ENCODE measurements around the gene IL5RA.

The IL5RA gene

DNA sequence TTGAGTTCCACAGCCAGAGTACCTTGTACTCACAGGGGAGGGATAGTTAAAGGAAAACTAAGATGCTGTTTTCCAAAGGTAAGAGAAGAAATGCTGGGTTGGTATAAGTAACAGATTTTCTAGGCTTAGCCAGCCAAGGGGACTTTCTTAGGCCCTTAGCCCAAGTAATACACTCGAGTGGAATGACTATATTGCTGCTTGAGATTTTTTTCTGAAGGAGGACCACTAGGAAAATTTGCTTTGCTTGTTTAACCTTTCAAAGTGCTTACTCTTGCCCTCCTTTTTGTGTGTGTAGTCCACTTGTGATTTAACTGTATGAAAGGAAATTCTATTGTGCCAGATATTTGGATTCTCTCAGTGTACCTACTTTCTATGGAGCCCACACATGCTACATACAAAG lies 50.5 kb downstream of the IL5RA start:
- H3K4me1 ChIP-seq (ENCODE audit: control insufficient read depth, low read depth, low read length), result peaks cover 25% of the 10 kb centered on the region
- H3K27ac ChIP-seq (ENCODE audit: low read length), result no peak overlapping the region
- no peak overlapping the region for H3K9ac ChIP-seq (ENCODE audit: low read length)
- H3K36me3 ChIP-seq (ENCODE audit: control insufficient read depth, low read depth, low read length), result no peaks in the 10 kb centered on the region
- no peaks in the 10 kb centered on the region for H3K27me3 ChIP-seq (ENCODE audit: control insufficient read depth, insufficient read depth, low read length)
- H3K4me3 ChIP-seq (ENCODE audit: low read length), result no peak overlapping the region
- H3K9me3 ChIP-seq (ENCODE audit: control insufficient read depth, low read depth, low read length), result no peaks in the 10 kb centered on the region

DNA sequence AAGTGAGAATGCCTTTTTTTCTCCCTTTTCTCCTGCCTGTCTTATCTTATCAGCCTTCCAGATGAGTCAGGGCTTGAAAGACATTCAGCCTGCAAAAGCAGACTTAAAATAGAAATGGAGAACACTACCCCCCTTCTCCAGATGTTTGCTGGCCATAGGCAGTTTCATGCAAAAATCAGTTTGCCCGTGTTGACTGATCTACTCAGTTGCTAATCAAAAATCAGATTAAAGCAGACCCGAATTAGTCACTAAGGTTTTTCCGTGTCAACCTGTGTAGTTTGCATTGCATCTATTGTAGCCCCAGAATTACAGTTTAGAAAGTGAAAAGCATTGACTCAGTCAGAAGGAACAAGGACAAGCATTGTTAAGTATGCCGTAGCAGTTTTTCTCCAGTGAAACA lies 56.2 kb downstream of the IL5RA start:
- no peak overlapping the region for H3K9ac ChIP-seq (ENCODE audit: low read length)
- H3K9me3 ChIP-seq (ENCODE audit: control insufficient read depth, low read depth, low read length), result no peaks in the 10 kb centered on the region
- H3K4me1 ChIP-seq (ENCODE audit: control insufficient read depth, low read depth, low read length), result peaks cover 7% of the 10 kb centered on the region
- no peaks in the 10 kb centered on the region for H3K27me3 ChIP-seq (ENCODE audit: control insufficient read depth, insufficient read depth, low read length)
- no peak overlapping the region for H3K4me3 ChIP-seq (ENCODE audit: low read length)
- no peak overlapping the region for H3K27ac ChIP-seq (ENCODE audit: low read length)
- H3K36me3 ChIP-seq (ENCODE audit: control insufficient read depth, low read depth, low read length), result no peaks in the 10 kb centered on the region

DNA sequence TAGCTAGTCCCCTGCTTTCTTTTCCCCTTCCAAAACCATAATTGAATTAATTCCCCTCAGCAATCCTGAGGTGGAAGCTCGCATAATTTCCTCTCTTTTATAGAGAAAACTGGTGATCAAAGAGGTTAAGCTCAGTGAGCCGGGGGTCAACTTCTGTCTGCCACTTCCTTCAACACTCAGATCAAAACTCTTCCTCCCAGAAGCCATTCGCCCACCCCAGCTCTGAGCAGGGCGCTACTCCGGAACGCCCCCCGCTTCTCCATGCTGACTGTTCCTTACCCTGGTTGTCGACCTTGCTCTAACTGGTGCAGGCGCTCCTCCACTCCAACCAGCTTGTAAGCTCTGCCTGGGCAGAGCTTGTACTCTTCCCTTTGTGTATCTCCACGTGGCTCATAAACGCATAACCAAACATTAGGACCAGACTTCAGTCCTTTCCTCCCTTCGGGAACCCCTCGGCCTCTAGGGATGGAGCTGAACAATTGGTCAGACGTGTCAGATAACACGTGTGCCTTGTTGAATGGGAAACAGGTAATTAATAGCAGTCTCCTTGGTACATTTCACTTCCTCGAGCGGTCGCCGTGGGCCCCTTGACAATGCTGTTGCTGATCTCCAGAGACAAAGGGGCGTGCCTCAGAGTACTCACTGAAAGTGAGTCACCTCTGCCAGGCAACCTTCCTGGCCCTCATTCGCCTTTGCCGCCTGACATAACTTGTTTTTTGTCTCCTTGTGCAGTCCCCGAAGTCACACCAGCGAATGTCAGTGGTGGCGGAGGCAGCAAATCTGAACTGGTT lies 71.8 kb downstream of the IL5RA start:
- H3K9ac ChIP-seq (ENCODE audit: low read length), result no peak overlapping the region
- H3K9me3 ChIP-seq (ENCODE audit: control insufficient read depth, low read depth, low read length), result no peaks in the 10 kb centered on the region
- H3K36me3 ChIP-seq (ENCODE audit: control insufficient read depth, low read depth, low read length), result no peaks in the 10 kb centered on the region
- no peaks in the 10 kb centered on the region for H3K27me3 ChIP-seq (ENCODE audit: control insufficient read depth, insufficient read depth, low read length)
- no peak overlapping the region for H3K4me3 ChIP-seq (ENCODE audit: low read length)
- H3K27ac ChIP-seq (ENCODE audit: low read length), result no peak overlapping the region
- H3K4me1 ChIP-seq (ENCODE audit: control insufficient read depth, low read depth, low read length), result peaks cover 3% of the 10 kb centered on the region

DNA sequence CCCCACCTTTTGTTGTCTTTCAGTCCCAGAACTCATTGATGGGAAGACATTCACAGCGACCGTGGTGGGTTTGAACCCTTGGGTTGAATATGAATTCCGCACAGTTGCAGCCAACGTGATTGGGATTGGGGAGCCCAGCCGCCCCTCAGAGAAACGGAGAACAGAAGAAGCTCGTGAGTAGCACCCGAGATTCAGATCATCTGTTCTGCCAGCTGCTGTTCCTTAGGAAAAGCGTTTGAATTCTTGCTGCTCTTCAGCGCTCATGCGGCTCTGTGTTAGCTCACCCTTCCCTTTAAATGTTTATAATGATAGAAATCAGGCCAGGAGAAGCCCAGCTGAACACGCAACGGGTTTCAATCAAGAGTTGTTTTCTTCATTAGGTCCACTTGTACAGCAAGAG lies 73.0 kb downstream of the IL5RA start:
- Histone ChIP-seq H3K4me1 (ENCODE audit: control insufficient read depth, low read depth, low read length) (peaks cover 3% of the 10 kb centered on the region), H3K9me3 (ENCODE audit: control insufficient read depth, low read depth, low read length) (no peaks in the 10 kb centered on the region), H3K36me3 (ENCODE audit: control insufficient read depth, low read depth, low read length) (no peaks in the 10 kb centered on the region), H3K4me3 (ENCODE audit: low read length) (no peak overlapping the region), H3K27me3 (ENCODE audit: control insufficient read depth, insufficient read depth, low read length) (no peaks in the 10 kb centered on the region), H3K27ac (ENCODE audit: low read length) (no peak overlapping the region), H3K9ac (ENCODE audit: low read length) (no peak overlapping the region)

DNA sequence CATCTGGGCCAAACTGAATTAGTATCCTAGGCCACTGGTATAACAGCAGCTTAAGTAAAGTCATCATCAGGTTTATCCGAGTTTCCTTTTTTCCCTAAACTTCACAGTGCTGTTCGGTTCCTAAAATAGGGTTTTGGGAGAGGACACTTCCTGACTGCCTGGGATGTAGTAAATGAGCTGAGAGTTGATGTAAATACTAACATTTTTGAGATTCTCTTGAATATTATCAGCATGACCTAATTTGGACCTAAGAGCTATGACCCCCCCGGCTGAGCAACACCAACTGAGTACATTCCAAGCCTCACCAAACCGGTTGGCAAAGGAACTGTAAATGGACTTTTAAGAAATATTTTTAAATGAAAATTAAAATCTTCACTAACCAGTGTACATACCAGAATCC lies 78.8 kb downstream of the IL5RA start:
- no peaks in the 10 kb centered on the region for H3K4me1 ChIP-seq (ENCODE audit: control insufficient read depth, low read depth, low read length)

DNA sequence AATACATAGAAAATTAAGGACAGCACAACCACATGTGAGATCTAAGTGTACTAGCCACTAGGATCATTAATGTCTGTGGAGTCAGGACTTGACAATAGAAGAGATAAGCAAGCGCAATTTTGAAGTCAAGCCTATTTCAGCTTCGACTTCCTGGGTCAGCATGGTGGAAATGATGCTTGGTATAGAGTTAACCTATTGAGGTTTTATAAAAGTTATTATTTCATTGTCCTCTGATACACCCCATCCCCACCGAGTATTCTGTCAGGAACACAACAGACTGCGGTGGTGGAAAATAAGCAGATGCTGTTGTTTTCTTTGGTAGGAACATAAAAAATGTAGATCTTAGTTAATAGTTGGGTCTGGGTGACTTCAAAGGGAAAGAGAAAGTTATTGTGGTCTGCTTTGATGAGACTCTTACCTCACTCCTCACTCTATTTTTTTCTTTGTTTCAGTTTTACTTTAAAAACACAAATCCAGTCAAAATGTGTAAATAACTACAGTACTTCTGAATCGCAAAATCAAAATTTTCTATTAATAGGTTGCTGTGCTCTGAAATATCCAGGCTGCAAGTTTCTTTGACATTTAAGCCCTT lies 82.1 kb downstream of the IL5RA start:
- Histone ChIP-seq H3K4me3 (ENCODE audit: low read length) (no peak overlapping the region), H3K4me1 (ENCODE audit: control insufficient read depth, low read depth, low read length) (no peaks in the 10 kb centered on the region), H3K36me3 (ENCODE audit: control insufficient read depth, low read depth, low read length) (no peaks in the 10 kb centered on the region), H3K9me3 (ENCODE audit: control insufficient read depth, low read depth, low read length) (no peaks in the 10 kb centered on the region), H3K27me3 (ENCODE audit: control insufficient read depth, insufficient read depth, low read length) (no peaks in the 10 kb centered on the region), H3K27ac (ENCODE audit: low read length) (no peak overlapping the region), H3K9ac (ENCODE audit: low read length) (no peak overlapping the region)

More for the DNA sequence above, 78.8 kb downstream of the IL5RA start:
- Histone ChIP-seq H3K9me3 (ENCODE audit: control insufficient read depth, low read depth, low read length) (no peaks in the 10 kb centered on the region), H3K27me3 (ENCODE audit: control insufficient read depth, insufficient read depth, low read length) (no peaks in the 10 kb centered on the region), H3K27ac (ENCODE audit: low read length) (no peak overlapping the region), H3K9ac (ENCODE audit: low read length) (no peak overlapping the region), H3K4me3 (ENCODE audit: low read length) (no peak overlapping the region), H3K36me3 (ENCODE audit: control insufficient read depth, low read depth, low read length) (no peaks in the 10 kb centered on the region)

DNA sequence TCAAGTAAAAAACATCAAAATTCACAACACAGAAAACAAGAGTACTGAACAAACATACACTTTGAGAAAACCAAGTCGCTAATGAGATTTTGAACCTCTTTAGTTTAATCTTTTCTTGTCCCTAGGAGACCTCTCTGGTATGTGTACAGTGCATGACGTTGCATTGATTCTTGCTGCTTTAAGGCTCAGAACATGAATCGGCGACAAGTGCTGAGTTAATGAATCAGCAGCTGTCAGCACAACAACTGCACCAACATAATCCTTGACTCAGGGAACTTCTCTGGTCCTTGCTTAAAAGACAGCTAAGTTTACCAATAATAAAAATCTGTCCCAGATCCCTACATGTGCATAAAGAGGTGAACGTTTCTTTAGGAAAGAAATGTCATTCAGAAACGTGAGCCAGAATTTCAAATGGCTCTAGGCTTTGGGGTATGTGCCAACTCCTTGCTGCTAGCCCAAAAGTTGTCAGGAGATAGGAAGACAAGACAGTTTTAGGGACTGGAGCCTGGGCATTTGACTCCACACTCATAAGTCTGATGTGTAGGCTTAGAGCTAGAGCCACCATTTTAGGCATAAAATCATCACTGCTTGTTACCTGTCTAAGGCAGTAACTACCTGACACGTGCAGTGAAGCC lies 86.9 kb downstream of the IL5RA start:
- H3K36me3 ChIP-seq (ENCODE audit: control insufficient read depth, low read depth, low read length), result no peaks in the 10 kb centered on the region
- no peaks in the 10 kb centered on the region for H3K9me3 ChIP-seq (ENCODE audit: control insufficient read depth, low read depth, low read length)
- H3K4me1 ChIP-seq (ENCODE audit: control insufficient read depth, low read depth, low read length), result peaks cover 10% of the 10 kb centered on the region
- no peak overlapping the region for H3K27ac ChIP-seq (ENCODE audit: low read length)
- no peaks in the 10 kb centered on the region for H3K27me3 ChIP-seq (ENCODE audit: control insufficient read depth, insufficient read depth, low read length)
- no peak overlapping the region for H3K9ac ChIP-seq (ENCODE audit: low read length)
- H3K4me3 ChIP-seq (ENCODE audit: low read length), result no peak overlapping the region

DNA sequence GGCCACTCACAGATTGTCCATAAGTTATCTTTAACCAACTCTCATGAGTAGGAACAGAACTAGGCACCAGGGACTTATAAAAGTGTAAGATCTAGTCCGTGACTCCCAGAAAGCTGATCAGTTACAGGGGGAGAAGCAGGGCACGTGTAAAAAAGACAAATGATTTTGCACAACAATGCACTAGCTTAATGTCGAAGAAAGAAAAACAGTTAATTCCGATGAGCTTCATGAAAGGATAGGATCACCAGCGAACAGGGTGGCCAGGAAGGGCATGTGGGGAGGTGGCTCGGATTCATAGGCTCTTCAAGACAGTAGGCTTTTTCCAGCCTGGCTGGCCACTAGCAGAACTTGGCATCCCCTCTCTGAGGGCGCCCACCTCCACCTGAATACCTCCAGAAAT lies 90.0 kb downstream of the IL5RA start:
- no peaks in the 10 kb centered on the region for H3K9me3 ChIP-seq (ENCODE audit: control insufficient read depth, low read depth, low read length)
- H3K4me1 ChIP-seq (ENCODE audit: control insufficient read depth, low read depth, low read length), result peaks cover 27% of the 10 kb centered on the region
- no peak overlapping the region for H3K27ac ChIP-seq (ENCODE audit: low read length)
- H3K4me3 ChIP-seq (ENCODE audit: low read length), result no peak overlapping the region
- no peaks in the 10 kb centered on the region for H3K36me3 ChIP-seq (ENCODE audit: control insufficient read depth, low read depth, low read length)
- H3K27me3 ChIP-seq (ENCODE audit: control insufficient read depth, insufficient read depth, low read length), result no peaks in the 10 kb centered on the region
- H3K9ac ChIP-seq (ENCODE audit: low read length), result no peak overlapping the region

Measured in iPS-18a (cell line).